GM20000 (cell line): ENCODE data around the gene POU3F1.
A peak's percentile ranks its signal among the peaks of the same experiment; 100 is the strongest.

ENCODE experiments used
- DNase-seq: peaks from one replicate; pipeline ENCODE4 v3.0.0; 2012; ENCODE audit warnings: low spot score
- TF ChIP-seq, protein P1 (sequence below): IDR thresholded peaks from 2 replicates; pipeline ENCODE4 v1.5.1; 2012; ENCODE audit warnings: mild to moderate bottlenecking, control low read depth; ENCODE audit errors: extremely low read depth, missing control alignments

POU3F1 gene

DNA sequence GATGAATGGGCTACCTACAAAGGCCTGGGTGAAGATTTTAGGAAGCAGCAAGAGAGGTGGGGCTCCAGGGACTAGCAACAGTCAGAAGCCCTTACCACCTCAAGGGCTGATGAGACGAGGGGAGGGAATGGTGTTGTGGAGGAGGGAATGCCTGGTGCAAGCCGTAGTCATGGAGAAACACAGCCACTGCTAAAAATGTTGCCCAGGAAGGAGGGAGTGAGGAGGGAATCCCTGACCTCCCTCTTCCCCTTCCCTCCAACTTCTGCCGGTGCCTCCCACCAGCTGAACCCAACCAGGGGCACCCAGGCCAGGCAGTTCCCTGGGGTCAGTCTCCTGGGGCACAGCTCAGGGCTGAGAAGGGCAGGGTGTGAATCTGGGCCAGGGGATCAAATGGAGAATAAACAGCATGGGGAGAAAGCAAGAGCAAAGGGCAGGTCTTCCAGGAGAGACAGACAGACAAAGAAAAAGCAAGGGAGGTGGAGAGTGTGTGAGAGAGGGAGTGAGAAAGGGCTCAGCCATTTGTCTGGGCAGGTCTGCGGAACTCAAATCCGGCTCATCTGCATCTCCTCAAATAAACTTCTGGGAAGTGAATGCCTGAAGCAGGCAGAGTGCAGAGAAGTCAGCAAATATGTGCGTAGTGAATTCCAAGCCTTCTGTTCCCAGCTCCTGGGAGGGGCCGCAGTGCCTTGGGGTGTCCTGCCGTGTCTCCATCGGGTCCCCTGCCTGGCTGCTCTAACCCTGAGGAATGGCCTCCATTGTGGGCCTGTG, 27.1 kb upstream of the POU3F1 start:
- TF ChIP-seq, protein P1, sequence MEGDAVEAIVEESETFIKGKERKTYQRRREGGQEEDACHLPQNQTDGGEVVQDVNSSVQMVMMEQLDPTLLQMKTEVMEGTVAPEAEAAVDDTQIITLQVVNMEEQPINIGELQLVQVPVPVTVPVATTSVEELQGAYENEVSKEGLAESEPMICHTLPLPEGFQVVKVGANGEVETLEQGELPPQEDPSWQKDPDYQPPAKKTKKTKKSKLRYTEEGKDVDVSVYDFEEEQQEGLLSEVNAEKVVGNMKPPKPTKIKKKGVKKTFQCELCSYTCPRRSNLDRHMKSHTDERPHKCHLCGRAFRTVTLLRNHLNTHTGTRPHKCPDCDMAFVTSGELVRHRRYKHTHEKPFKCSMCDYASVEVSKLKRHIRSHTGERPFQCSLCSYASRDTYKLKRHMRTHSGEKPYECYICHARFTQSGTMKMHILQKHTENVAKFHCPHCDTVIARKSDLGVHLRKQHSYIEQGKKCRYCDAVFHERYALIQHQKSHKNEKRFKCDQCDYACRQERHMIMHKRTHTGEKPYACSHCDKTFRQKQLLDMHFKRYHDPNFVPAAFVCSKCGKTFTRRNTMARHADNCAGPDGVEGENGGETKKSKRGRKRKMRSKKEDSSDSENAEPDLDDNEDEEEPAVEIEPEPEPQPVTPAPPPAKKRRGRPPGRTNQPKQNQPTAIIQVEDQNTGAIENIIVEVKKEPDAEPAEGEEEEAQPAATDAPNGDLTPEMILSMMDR = no peak

DNA sequence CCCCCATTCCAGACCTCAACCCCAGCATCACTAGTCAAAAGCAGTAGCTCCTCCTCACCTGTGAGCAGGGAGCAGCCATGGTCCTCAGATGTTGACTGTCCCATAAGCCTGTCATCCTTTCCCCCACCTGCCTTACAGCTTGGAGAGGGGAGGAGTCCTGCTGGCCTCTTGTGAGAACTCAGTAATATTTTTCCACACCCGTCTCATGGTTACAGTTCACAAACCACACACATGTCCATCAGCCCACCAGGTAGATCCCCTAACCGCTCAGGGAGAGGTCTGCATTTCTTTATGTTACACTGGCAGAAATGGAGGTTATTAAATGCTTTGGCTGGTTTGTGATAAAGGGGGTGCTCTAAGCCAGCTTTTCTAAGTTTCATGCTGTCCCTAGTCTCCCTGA, 26.3 kb upstream of the POU3F1 start:
- TF ChIP-seq, protein P1 = no peak
- DNase-seq = no peak

More for the DNA sequence above, 27.1 kb upstream of the POU3F1 start:
- DNase-seq = no peak

DNA sequence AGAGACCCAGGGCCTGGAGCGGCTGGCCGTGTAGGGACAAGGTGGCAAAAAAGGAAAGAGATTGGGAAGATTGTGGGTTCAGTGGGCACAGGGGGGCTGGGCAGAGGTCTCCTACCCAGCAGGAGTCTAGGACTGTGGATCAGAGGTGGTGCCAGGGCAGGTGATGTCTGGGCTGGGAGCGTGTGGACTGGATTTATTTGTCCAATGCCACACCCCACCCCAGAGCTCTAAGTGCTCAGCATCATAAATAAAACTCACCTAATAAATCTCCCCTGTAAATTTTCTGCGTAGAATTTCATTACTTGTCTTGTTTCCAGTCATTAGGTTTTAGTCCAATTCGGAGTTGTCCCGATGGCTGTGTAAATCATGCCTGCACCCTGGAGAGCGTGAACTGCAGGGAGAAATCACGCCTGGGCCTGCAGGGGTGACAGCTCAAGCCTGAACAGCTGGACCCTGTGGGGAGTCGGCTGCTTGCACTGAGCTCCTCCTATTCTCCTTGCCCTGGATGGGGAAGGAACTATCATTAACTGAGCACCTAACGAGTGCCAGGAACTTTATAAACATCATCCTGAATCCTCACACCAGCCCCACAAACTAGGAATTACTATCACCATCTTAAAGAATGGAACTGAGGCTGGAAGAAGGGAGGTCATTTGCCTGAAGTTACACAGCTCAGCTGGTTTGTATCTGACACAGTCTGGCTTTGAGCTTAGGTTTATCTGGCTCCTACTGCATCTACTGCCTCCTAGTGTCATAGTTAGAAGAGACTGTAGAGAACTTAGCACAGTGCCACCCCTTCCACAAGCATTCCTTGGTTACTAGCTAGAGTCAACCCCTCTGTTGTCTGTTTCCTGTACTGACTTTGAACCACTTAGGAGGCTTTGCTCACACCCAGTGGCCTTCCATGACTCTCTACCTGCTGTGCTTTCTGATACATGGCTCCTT, 25.0 kb upstream of the POU3F1 start:
- DNase-seq = peak; percentile 66
- TF ChIP-seq, protein P1 = peak; percentile 23

DNA sequence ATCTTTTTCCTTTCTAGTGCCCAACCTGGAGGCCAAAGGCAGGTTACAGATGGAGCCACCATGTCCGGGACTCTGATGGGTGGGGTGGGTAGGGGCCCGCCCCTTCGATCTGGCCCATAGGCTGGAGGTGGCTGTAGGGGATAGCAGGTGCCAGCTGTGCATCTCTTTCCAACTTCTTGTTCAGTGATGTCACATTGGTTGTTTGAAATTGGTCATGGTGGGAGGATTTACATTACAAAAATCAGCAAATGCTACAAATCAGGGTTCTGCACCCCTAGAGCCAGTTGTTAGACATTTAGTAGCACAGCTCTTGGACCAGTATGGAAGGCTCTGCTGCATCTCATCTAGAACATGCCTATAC, 22.4 kb upstream of the POU3F1 start:
- TF ChIP-seq, protein P1 = no peak
- no peak for DNase-seq

DNA sequence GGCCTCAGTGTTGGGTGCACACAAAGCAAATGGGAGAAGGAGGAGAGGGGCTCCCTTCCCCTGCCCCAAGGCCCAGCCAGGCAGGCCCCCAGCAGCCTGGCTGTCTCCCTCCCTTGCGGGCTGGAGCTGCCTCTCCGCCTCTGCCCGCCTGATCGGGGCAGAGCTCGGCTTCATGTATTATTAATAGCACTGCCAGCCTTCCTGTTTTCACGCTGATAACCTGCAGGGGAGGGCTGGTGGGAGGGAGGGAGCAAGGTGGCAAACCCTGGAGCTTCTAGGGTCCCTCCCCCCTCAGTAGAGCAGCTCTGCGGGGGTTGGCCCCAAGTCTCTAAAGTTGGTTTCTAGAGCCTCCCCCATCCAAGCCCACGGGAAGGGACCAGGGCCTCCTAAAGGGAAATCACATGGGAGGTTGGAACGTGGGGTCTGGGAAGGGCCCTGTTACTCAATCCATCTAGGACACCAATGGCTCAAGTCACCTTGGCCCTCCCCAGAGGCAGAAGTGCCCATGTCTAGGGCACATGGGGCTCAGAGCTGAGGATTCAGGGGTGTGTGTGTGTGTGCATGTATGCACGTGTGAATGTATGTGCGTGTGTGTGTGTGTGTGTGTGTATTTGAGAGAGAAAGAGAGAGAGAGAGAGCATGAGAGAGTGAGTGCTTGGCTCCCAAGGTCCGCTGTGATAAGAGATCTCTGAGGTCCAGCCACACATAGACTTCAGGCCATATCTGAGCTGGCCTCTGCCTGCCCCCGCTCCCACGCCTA, 21.8 kb upstream of the POU3F1 start:
- TF ChIP-seq, protein P1 = no peak
- no peak for DNase-seq

DNA sequence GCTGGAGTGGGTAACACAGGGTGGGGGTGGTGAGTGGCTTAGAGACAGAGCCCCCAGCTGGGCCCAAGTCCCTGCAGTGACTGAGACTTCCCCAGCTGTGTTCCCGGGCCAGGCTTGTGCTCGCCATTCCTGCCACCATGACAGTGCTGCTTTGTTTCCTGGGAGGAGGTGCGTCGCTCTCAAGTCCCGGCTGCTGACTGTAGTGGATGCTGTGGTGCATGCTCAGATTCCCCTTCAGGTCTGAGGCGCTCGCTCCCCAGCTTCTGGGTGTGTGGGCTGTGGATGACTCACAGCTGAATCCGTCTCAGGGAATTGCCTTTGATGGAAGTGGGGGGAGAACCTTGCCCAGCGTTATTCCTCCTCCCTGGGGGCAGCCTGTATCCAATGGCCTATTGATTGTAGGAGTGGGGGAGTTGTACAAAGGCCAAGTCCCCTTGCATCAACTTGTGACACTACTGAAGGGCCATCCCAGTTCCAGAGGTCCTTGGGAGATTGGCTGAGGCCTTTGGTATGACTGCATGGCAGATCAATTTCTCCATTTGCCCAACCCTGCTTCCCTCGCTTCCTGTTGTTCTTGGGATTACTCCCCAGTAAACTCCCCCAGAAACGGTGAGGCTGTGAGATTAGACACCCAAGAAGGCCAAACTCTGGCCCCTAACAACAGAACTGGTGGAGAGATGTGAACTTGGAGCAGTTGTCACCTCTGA, 17.8 kb upstream of the POU3F1 start:
- DNase-seq = no peak
- TF ChIP-seq, protein P1 = no peak
